Activated CD8-positive, alpha-beta memory T cell treated with anti-CD3 and anti-CD28 coated beads, Interleukin-2, amount 50 U/mL, for 24 hours (primary cell): ENCODE data around the gene YIF1A.
"Not testable (repeated sequence)": the region's sequence is repeated elsewhere in the genome, so short reads cannot be mapped to it uniquely, and the experiment has no call there.

Experiments
- DNase-seq: peaks from one replicate; pipeline ENCODE4 v3.0.0-alpha.2; 2020; ENCODE audit errors: extremely low read depth

The YIF1A gene

DNA sequence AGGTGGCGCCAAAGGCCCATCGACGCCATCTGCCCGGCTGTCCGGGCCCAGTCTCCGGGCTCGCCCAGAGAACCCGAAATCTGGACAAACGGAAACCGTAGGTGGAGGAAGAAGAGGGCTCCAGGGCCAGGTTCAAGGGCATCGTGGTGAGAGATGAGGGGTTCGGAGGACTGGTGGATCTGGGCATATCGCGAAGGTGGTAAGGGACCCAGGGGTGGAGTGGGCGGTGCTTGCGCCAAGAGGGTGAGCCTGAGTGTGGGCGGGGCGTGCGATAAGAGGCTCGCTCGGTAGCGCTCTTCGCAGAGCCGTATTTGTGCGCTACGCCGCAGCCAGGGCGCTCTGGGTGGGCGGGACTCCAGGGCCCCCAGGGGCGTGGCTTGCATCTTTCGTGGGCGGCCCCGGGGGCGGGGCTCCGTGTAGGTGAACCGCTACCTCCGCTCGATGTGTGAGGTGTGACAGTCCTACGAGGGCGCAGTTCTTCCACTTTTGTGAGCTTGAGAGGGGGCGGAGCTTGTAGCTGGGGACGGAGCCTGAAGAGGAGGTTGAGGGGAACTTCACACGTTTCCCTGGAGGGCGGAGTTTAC is 23.1 kb upstream of the YIF1A start:
- peak; percentile 88 for DNase-seq

DNA sequence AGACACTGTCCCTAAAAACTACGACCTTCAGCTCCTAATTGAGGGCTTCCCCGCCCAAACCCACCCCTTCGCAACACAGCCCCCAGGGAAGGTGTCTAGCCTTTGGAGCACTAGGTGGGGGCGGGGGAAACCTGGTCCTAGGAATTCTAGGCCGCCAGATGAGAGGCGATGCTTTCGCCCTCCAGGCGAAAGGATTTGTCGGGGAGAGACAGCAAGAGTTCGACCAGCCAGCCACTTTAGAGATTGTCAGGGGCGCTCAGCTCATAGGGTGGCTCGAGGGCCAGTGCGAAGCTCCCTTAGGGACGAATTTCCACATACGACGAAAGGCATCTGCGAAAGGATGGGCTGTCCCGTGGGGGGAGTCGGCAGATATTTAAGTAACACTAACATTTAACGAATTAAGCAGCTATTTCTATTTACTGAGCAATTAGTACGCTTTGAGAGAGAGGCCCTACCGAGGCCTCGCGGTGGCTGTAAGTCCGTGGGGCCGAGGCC is 22.6 kb upstream of the YIF1A start:
- no peak for DNase-seq

DNA sequence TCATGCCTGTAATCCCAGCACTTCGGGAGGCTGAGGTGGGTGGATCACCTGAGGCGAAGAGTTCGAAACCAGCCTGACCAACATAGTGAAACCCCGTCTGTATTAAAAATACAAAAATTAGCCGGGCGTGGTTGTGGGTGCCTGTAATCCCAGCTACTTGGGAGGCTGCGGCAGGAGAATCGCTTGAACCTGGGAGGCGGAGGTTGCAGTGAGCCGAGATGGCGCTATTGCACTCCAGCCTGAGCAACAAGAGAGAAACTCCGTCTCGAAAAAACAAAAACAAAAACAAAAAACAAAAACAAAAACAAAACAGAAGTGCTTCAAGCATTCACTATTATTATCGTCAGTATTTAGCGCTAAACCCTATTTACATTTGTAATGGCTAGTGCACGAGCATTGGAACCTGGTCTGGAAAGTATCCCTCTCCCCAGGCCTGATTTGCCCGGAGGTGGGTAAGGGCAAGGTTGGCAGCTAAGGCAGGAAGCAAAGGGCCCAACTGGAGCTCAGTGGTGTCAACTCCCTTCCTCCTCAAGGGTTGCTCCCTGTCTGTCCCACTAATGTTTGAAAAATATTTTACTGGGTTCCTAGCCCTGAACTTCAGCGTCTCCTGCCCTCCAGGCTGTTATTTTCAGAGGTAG is 22.0 kb upstream of the YIF1A start:
- not testable (repeated sequence) for DNase-seq

DNA sequence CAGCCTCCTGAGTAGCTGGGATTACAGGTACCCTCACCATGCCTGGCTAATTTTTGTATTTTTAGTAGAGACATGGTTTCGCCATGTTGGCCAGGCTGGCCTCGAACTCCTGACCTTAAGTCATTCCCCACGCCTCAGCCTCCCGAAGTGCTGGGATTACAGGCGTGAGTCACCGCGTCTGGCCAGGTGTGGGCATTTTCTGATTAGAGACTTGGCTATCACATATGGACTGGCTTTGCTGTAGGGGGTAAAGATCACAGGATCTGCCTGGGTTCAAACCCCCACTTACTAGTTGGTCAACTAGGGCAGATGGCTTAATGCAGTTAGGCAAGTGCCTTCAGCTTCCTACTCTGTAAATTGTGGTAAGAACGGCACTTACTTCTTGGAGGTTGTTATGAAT is 21.4 kb upstream of the YIF1A start:
- no peak for DNase-seq

DNA sequence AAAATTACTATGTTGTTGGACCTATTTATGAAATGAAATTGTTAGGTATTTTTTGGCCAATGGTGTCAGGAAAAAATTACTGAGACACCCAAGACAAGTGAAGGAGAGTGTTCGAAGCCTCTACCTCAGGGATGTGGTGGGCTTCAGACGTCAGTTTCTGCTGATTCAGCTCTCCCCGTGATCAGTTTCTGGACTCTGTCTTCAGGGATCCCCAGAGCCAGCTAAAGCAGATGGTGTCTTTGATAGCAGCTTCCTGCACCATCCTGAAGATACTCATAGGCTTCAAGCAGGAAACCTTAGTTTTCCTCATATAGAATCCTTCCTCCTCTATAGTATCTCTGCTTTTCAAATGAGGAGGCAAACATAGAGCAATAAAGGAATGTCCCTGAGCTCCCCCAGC is 20.5 kb upstream of the YIF1A start:
- DNase-seq = no peak

DNA sequence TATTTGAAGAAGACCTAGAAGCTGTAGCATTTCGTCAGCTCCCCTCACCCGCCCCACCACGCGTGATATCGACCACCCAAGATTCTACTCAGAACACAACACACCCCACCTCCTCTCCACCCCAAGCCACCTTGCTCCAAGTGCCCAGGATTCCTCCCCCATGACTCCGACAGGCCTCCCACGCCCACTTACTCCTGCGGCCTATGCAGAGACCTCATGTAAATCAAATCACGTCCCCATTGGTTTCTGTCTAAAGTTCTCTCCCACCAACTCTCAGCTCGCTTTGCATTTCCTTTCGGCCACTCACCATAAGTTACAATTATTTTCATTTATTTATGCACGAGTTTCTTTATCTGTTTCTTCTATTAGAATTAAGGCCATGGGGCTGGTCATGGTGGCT is 13.7 kb upstream of the YIF1A start:
- DNase-seq = no peak

DNA sequence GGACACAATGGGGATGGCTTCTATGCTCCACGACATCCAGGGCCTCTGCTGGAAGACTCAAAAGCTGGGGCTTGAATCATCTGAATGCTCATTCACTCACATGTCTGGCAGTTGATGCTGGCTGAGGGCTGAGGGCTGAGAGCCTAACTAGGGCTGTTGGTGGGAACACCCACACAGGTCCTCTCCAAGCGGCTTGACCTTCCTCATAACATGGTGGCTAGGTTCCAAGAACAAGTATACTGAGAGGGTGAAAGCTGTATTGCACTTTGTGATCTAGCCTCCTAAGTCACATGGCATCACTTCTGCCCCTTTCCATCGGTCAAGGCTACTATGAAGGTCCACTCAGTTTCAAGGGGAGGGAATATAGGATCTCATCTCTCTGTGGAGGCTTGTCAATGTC is 10.2 kb upstream of the YIF1A start:
- no peak for DNase-seq

DNA sequence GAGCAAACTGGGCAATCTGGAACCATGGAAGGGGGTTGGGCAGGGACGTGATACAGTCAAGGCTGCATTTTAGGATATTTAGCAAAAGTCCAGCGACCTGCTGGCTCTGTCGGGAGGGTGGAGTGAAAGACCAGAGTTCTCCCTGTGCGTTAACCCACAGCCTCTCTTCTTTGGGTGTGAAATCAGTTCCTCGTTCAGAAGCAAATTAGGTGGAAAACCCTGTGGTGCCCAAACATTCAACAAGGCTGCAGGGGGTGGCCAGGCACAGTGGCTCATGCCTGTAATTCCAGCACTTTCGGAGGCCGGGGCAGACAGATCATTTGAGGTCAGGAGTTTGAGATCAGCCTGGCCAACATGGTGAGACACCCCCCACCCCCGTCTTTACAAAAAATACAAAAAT is 8.7 kb upstream of the YIF1A start:
- no peak for DNase-seq

DNA sequence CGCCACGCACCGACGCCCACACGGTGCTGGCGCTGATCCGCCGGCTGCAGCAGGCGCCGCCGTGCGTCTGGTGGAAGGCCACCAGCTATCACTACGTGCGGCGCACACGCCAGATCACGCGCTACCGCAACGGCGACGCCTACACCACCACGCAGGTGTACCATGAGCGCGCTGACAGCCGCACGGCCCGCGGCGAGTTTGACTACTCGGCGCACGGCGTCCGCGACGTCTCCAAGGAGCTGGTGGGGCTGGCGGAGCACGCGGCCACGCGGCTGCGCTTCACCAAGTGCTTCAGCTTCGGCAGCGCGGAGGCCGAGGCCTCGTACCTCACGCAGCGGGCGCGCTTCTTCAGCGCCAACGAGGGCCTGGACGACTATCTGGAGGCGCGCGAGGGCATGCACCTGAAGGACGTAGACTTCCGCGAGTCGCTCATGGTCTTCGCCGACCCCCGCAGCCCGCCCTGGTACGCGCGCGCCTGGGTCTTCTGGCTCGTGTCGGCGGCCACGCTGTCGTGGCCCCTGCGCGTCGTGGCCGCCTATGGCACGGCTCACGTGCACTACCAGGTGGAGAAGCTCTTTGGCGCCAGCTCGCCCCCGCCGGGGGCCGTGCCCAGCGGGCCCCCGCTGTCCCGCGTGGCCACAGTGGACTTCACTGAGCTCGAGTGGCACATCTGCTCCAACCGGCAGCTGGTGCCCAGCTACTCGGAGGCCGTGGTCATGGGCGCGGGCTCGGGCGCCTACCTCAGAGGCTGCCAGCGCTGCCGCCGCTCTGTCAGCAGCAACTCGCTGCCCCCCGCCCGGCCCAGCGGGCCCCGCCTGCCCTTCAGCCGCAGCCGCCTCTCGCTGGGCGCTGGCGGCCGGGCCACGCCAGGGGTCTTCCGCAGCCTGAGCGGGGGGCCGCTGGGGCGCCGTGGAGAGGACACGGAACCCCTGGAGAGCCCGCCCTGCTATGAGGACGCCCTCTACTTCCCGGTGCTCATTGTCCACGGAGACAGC is 6.0 kb upstream of the YIF1A start:
- no peak for DNase-seq

DNA sequence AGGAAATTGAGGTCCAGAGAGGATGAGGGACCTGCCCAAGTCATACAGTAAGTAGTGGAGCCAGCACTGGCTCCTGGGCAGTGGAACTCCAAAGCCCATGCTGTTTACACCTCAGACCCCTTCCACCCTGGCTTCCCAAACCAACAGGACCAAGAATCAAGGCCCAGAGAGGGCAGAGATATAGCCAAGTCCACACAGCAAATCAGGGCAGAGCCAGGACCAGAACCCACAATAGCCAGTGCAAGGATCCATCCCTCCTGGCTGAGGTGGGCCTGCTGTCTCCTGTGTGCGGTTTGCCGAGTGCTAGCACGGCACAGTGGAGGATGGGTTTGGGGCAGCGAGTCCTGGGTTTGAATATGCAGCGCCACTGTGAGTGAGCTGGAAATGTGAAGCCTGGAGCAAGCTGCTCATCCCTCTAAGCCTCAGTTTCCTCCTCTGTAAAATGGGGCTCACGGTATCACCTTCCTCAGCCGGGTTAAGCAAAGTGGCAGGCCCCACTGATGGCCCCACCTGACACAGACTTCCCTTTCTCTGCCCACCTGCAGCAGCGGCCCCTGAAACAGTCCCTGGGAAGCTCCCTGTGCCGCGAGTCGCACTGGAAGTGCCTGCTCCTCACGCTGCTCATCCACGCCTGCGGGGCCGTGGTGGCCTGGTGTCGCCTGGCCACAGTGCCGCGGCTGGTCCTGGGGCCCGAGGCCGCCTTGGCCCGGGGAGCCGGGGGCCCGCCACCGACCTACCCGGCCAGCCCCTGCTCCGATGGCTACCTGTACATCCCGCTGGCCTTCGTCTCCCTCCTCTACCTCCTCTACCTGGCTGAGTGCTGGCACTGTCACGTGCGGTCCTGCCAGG is 5.1 kb upstream of the YIF1A start:
- DNase-seq = no peak

DNA sequence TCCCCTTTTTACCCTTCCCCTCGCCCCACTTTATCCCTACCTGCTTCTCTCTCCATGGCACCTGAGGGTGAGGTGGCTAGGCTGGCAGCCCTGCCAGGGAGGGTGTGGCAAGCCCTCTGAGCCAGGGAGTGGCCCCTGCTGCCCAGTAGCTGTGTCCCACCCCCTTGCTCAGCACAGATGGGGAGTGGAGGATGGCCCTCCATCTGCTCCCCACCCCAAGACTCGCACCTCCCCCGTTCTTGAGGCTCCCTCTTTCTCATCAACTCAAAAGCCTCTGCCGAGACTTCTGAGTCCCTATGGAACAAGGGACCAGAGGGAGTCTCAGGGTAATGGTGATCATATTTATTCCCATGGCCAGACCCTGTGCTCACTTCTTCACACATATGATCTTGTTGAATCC is 4.4 kb upstream of the YIF1A start:
- no peak for DNase-seq

DNA sequence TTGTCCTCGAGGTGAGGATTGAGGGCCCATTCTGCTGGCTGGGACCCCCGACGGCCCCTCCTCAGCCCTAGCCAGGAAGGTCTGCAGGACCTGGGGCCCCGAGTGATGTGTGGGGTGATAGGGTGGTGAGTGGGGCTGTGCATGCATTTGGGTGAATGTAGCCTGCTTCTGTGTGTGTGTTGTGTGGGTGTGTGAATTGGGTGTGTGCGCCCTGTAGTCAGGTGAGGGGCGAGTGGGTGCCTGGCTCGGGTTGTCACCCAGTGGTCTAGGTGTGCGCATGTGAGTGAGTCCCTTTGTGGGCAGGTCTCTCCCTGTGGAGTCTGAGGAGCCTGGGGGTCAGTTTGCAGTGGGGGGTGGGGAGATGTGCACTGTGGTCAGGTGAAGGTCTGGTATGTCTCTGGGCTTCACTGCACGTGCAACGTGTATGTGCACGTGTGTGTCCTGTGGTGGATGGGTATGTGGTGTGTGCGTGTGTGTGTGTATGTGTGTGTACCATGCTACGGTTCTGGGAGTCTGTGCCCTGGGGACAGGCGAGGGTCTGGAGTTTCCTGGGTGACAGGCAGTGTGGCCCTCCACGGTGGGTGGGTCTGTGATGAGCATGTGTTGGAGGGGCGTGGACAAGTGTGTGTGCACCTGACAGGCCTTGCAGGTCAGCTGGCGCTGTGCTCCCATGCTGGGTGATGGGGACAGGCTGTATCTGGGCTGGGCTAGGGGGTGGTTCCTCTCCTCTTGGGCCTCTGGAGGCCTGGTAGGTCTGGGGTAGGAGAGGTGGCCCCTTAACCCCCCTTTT is 3.8 kb upstream of the YIF1A start:
- DNase-seq = no peak

DNA sequence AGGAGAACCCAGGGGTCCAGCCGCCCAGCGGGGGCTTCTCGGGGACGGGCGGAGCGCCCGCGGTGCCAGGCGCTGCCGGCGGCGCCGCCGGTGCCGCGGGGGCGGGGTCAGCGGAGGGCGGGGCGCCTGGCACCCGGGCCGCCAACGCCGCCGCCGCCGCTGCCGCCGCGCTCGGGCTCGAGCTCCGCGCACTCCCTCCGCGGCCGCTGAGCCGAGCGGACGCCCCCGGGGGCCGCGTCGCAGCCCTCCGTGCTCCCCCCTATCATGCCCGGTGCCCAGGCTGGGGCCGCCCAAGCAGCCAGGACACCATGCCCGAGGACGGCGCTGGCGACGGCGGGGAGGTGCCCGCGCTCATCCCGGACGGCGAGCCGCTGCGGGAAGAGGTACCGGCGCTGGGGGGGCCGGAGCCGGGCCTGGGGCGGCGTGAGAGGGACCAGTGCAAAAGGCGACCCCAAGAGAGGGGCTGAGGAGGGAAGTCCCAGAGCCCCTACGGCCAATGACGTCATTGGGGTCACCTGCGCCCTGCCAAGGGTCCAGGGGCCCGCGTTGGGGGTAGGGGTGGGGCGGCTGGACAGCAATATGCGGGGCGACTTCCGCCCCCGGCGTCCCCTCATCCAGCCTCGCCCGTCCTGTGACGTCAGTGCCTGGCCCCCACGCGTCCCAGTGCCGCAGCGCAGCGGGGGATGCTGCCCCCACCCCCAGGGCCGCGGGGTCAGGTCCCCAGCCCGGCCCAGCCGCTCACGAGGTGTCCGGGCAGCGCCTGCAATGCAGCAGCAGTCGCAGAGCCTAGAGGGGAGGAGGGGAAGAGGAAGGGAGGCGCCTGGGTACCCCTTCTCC is 3.0 kb upstream of the YIF1A start, which contains the start of gene TMEM151A:
Gene TMEM151A (plus strand): TSS at position 189 of the 837 bp plus-strand sequence. CDS start 120 bp downstream, at position 309.
- no peak for DNase-seq

DNA sequence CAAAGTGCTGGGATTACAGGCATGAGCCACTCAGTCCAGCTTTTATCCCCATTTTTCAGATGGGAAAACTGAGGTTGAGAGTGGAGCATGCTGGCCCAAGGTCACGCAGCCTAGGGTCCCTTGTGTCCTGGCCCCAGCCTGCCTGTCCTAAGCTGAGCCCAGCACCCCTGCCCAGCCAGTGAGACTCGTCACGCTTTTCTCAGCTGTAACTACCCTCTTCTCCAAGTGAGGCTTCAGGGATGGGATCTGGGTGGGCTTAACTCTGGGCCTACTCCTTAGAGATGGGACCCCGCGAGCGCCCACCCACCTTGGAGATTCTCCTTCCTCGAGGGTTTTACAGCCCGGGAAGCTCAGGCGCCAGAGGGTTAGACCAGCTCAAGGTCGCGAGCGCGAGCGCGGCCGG is 2.4 kb upstream of the YIF1A start:
- DNase-seq = no peak

DNA sequence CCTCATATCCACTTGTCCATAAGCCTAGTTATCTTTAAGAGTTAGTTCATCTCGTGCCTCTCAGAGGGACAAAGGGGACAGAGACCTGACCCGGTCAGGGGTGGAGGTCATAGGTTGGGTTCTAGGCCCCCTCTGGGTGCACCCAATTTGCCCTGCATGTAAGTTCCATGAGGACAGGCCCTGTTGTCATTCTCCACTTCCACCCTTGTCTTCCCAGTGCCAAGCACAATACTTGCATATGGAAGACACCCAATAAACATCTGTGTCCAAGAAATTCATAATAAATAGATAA is 1.3 kb upstream of the YIF1A start:
- DNase-seq = no peak

DNA sequence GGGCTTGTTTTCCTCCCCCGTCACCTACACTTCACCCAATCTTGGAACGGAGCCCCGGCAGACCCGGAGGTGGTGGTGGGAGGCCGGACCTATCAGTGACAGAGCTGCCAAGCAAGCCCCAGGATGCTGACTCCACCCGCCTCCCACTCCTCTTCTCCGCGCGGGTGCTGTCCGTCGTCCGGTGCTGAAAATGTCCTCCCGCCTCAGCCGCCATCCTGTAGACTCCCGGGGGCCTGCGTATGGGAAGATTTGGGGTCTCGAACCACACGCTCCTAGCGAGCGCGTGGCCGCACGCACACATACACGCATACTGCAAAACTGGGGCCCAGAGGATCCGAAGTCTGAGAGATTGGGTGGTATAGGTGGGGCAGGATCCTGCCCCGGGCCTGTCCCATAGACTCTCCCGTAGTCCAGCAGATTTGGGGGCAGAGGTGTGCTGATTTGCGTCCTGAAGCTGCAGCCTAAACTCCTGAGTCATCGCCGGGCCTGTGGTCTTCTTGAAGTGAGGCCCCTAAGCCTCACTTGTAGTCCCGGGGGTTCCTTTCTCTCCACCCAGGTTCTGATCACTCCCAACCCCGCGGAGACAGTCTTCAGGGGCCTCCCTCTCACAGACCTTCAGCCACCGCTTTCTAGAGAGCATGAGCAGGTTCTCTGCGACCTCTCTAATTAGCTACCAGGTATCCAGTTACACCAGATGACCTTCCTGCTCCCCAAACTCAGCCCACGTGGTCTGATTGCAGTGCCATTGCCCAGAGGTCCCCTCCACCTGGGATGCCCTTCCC is 796 bp upstream of the YIF1A start:
- peak; percentile 55 for DNase-seq

DNA sequence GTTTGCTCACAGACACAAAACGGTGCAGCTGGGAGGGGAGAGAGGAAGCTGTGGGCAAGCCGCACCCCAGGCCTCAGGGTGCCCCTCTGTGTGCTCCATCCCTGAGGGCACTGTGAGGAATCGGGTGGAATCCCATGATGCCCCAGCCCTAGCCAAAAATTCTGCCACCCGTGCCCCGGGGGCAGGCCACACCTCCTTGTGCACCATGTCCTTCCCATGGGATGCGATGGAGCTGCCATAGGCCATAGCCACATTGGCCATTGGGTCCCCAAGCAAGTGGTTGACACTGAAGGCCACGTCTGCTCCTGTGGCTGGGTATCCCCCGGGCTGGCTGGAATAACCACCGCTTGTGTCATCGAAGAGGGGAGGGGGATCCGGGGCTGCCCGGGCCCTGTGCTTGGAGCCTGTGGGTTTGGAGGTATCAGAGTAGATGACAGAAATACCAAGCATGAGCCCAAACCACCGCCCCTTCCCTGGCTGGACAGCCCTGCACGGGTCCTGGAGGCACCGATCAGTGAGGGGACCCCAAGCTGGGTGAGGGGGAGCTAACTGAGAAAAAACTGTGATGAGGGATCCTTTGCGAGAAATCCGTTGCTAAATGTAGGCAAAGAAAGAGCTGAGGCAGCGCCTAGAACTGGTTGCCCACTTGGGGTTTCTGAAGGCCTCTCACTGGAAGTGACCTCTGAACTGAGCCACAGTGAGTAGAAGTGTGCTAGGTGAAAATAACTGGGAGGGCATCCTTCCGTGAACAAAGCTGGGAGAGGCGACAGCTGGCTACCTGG is 863 bp downstream of the YIF1A start:
- DNase-seq = no peak

DNA sequence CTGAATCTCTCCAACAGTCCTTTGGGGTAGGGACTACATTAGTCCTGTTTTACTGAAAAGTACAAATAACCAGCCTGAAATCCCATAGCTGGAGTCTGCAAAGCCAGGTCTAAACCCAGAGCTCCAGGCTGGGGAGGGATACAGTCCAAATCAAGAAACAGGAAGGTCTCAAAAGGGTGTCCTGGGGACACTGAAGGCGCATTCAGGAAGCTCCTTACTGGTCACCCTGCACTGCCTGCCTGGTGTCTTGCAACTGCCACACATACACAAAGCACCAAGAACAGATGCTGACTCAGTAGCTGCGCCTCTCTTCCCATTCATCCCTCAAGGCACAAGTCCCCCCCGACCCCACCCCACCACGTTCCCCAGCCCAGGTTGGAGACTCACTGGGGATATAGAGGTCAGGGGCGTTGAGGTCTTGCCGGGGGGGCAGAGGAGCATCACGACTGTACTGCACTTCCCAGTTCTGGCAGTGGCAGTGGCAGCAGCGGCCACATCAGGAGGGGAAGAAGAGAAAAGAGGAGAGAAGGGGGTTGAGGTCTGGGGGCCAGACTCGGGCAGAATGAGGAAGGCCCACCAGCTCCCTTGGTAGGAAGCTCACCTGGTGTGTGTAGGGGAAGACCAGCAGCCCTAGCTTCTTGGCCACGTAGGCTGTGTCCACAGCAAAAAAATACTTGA is 1.6 kb downstream of the YIF1A start:
- DNase-seq = no peak
